PC-3 (cell line): ENCODE results near the gene RERE. TPM values are rescaled to one million over a fixed set of nuclear protein-coding genes. Genes with fewer than 3 reads are reported as not detected.

Source experiments
- ATAC-seq: fragments of 200-7000 bp; cut with Tn5 transposase; 2 replicates; pipeline ENCODE4 v1.9.1; 2020; ENCODE audit warnings: mild to moderate bottlenecking, moderate library complexity
- BruUV-seq: library from RNA; stranded (reverse); fragments of 400-500 nt; replicated peaks from 2 replicates; lab custom pipeline; 2021; lab: Mats Ljungman, UMichigan
- CTCF ChIA-PET: fragments of 300-600 bp; sonication (Branson Sonifier 250); formaldehyde crosslinking; loops from one replicate; lab custom pipeline; 2022; ENCODE audit warnings: antibody characterized with exemption; lab: Charles Lee
- POLR2A ChIA-PET: fragments of 300-600 bp; sonication (Branson Sonifier 250); formaldehyde crosslinking; loops from one replicate; lab custom pipeline; 2022; ENCODE audit warnings: antibody characterized with exemption; ENCODE audit not compliant: unreplicated experiment; lab: Charles Lee
- DNase-seq: peaks from one replicate; pipeline ENCODE4 v3.0.0-alpha.2; 2015
- H2AFZ ChIP-seq: fragments of 300-600 bp; sonication (generic); 2 replicates; pipeline ENCODE4 v1.6.0; 2016; ENCODE audit warnings: antibody characterized with exemption, low read length
- H3F3A ChIP-seq: fragments of 300-600 bp; sonication (generic); one replicate; pipeline ENCODE4 v1.6.0; 2017; ENCODE audit warnings: antibody characterized with exemption, low read length, control low read depth, mild to moderate bottlenecking; ENCODE audit not compliant: unreplicated experiment
- H3K27ac ChIP-seq: fragments of 300-600 bp; sonication (generic); 2 replicates; pipeline ENCODE4 v1.5.1; 2016; ENCODE audit warnings: mild to moderate bottlenecking, low read length
- H3K27me3 ChIP-seq: fragments of 300-600 bp; sonication (generic); 2 replicates; pipeline ENCODE4 v1.6.1; 2016; ENCODE audit warnings: low read length, mixed read lengths
- H3K36me3 ChIP-seq: fragments of 300-600 bp; sonication (generic); 2 replicates; pipeline ENCODE4 v1.6.1; 2016; ENCODE audit warnings: low read depth, mixed run types, low read length, mixed read lengths
- H3K4me1 ChIP-seq: fragments of 300-600 bp; sonication (generic); 2 replicates; pipeline ENCODE4 v1.5.1; 2016; ENCODE audit warnings: low read length; ENCODE audit not compliant: insufficient read depth
- H3K4me2 ChIP-seq: fragments of 300-600 bp; sonication (generic); 2 replicates; pipeline ENCODE4 v1.6.0; 2016; ENCODE audit warnings: low read length
- H3K4me3 ChIP-seq: fragments of 300-600 bp; sonication (generic); 2 replicates; pipeline ENCODE4 v1.5.1; 2016; ENCODE audit warnings: mild to moderate bottlenecking, low read length, mixed read lengths
- H3K79me2 ChIP-seq: fragments of 300-600 bp; sonication (generic); 2 replicates; pipeline ENCODE4 v1.6.1; 2017; ENCODE audit warnings: low read length, mixed read lengths
- H3K9ac ChIP-seq: fragments of 300-600 bp; sonication (generic); 2 replicates; pipeline ENCODE4 v1.6.0; 2016; ENCODE audit warnings: mild to moderate bottlenecking, low read length
- H3K9me2 ChIP-seq: fragments of 300-600 bp; sonication (generic); replicated peaks from 2 replicates; pipeline ENCODE4 v1.6.1; 2016; ENCODE audit warnings: mixed run types, low read length, mixed read lengths
- H3K9me3 ChIP-seq: fragments of 300-600 bp; sonication (generic); 2 replicates; pipeline ENCODE4 v1.6.1; 2016; ENCODE audit warnings: low read length, mixed read lengths
- H4K20me1 ChIP-seq: fragments of 300-600 bp; sonication (generic); 2 replicates; pipeline ENCODE4 v1.6.1; 2016; ENCODE audit warnings: low read length, mixed read lengths
- EZH2 ChIP-seq: fragments of 300-600 bp; sonication (generic); IDR thresholded peaks from one replicate; pipeline ENCODE4 v1.6.1; 2017; ENCODE audit warnings: antibody characterized with exemption, mild to moderate bottlenecking, low read length; ENCODE audit not compliant: unreplicated experiment
- EZH2phosphoT487 ChIP-seq: fragments of 300-600 bp; sonication (generic); IDR thresholded peaks from 2 replicates; pipeline ENCODE4 v1.6.1; 2018; ENCODE audit warnings: mild to moderate bottlenecking, antibody characterized with exemption, low read length, borderline replicate concordance
- intact Hi-C: fragments of 100-400 bp; cut with micrococcal nuclease; formaldehyde crosslinking; loops from 2 replicates; pipeline ENCODE4 v1.9.0; 2023
- total RNA-seq: library from RNA; depleted of rRNA; stranded (reverse); fragments of >200 nt; gene quantifications from 2 replicates; pipeline ENCODE4 v1.2.3, GENCODE V29; 2014
- TF ChIP-seq, protein P1 (sequence below): fragments of 300-600 bp; sonication (generic); conservative IDR thresholded peaks from 2 replicates; pipeline ENCODE4 v1.5.1; 2017; ENCODE audit warnings: antibody characterized with exemption, low read depth, mild to moderate bottlenecking, low read length

The RERE gene
- total RNA-seq, 1 experiment from 2014 or later, result 24.2 TPM

DNA sequence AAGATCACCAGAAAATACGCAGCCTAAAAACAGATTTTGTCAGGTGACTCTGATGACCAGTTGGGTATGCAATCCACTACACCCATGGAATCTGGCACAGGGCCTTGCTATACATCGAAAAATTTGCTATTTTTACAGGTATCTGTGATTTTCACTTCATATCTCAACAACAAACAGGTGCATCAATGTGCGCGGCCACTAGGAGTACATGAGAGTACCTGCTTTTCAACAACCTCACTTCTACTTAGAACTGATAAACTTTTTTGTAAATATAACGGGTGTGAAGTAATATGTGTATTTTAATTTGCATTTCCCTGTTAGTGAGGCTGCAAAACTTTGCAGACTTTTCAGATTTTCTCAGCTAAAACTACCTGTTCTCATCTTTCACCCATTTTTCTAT is 418.8 kb downstream of the RERE start:
- no peak overlapping the region for H3K4me3 ChIP-seq
- peaks cover 16% of the 10 kb centered on the region for H3K36me3 ChIP-seq
- no peaks in the 10 kb centered on the region for H3K9me3 ChIP-seq
- H3K9me2 ChIP-seq, result no peaks in the 10 kb centered on the region
- POLR2A ChIA-PET, result no interaction called here
- CTCF ChIA-PET, result no interaction called here
- no peak overlapping the region for H2AFZ ChIP-seq
- H3K27ac ChIP-seq, result peak overlapping the region; percentile 97
- no peak for ATAC-seq
- BruUV-seq, result no TSS peak
- H4K20me1 ChIP-seq, result no peaks in the 10 kb centered on the region
- no peaks in the 10 kb centered on the region for H3K27me3 ChIP-seq
- no peak for TF ChIP-seq EZH2phosphoT487
- TF ChIP-seq, protein P1, sequence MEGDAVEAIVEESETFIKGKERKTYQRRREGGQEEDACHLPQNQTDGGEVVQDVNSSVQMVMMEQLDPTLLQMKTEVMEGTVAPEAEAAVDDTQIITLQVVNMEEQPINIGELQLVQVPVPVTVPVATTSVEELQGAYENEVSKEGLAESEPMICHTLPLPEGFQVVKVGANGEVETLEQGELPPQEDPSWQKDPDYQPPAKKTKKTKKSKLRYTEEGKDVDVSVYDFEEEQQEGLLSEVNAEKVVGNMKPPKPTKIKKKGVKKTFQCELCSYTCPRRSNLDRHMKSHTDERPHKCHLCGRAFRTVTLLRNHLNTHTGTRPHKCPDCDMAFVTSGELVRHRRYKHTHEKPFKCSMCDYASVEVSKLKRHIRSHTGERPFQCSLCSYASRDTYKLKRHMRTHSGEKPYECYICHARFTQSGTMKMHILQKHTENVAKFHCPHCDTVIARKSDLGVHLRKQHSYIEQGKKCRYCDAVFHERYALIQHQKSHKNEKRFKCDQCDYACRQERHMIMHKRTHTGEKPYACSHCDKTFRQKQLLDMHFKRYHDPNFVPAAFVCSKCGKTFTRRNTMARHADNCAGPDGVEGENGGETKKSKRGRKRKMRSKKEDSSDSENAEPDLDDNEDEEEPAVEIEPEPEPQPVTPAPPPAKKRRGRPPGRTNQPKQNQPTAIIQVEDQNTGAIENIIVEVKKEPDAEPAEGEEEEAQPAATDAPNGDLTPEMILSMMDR, result peak; percentile 45; the same call in 1 of the 2 replicates
- H3K4me2 ChIP-seq, result no peak overlapping the region
- peaks cover 25% of the 10 kb centered on the region for H3K79me2 ChIP-seq
- intact Hi-C loops, result loop anchor here (5.0 kb wide), 1 partner anchor 264 kb away; no protein-coding TSS in a partner anchor
- peaks cover 12% of the 10 kb centered on the region for H3F3A ChIP-seq
- H3K9ac ChIP-seq, result no peak overlapping the region
- H3K4me1 ChIP-seq, result peaks cover 43% of the 10 kb centered on the region
- DNase-seq, result no peak

DNA sequence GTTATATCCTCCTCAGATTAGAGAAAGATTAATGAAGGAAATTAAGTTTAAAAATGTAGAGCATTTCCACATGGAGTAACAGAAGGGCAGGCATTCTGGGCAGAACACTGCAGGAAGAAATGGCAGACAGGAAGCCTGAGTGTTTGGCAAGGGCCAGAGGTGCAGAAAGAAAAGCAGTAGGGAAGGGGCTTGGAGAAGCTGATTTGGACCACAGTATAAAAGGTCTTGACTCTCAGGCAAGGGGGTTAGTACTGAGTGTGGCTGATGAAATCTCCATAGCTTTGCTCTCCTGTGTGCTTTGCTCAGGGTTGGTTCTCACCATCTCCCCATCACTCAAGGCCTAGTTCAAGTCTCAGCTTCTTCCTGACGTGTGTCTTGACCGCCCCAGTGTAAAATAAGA is 419.4 kb downstream of the RERE start:
- CTCF ChIA-PET, result no interaction called here
- Histone ChIP-seq H3F3A (peaks cover 12% of the 10 kb centered on the region), H3K4me2 (peak overlapping the region; percentile 59), H3K27me3 (no peaks in the 10 kb centered on the region), H3K9me3 (no peaks in the 10 kb centered on the region), H3K4me3 (0 out of 2 replicates have a peak overlapping the region, but pooled peaks have one; percentile 5), H3K27ac (peak overlapping the region; percentile 97), H3K9ac (peak overlapping the region; percentile 76), H3K79me2 (peaks cover 31% of the 10 kb centered on the region), H4K20me1 (no peaks in the 10 kb centered on the region), H3K4me1 (peaks cover 49% of the 10 kb centered on the region), H3K9me2 (no peaks in the 10 kb centered on the region), H2AFZ (no peak overlapping the region), H3K36me3 (peaks cover 21% of the 10 kb centered on the region)
- POLR2A ChIA-PET, result no interaction called here
- intact Hi-C loops, result loop anchor here (5.0 kb wide), 1 partner anchor 264 kb away; no protein-coding TSS in a partner anchor
- TF ChIP-seq EZH2 (no peak), EZH2phosphoT487 (no peak)
- TF ChIP-seq, protein P1, result no peak
- ATAC-seq (no peak), DNase-seq (no peak)
- BruUV-seq, result no TSS peak

DNA sequence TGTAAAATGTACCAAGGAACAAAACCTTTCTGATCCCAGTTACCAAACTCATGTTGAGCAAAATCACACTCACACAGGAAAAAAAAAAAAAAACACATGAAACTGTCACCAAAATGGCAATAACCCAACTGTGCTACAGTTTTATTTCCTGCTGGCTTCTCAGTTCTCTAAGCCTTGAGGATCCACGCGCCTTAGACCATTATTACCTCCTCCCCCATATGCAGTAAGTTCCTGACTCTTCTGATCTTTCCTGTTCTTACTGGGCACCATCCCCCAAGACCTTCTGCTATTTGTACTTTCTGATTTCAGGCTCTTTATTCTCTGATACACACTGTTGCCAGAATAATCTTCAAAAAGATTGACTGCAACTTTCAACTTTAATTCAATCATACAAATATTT is 419.9 kb downstream of the RERE start:
- TF ChIP-seq EZH2 (no peak), EZH2phosphoT487 (no peak)
- TF ChIP-seq, protein P1, result no peak
- H3K4me3 ChIP-seq, result 0 out of 2 replicates have a peak overlapping the region, but pooled peaks have one; percentile 5
- H2AFZ ChIP-seq, result no peak overlapping the region
- H3F3A ChIP-seq, result peaks cover 12% of the 10 kb centered on the region
- peak overlapping the region; percentile 59 for H3K4me2 ChIP-seq
- peak overlapping the region; percentile 97 for H3K27ac ChIP-seq
- H3K9ac ChIP-seq, result peak overlapping the region; percentile 76
- H3K27me3 ChIP-seq, result no peaks in the 10 kb centered on the region
- peaks cover 24% of the 10 kb centered on the region for H3K36me3 ChIP-seq
- no peaks in the 10 kb centered on the region for H3K9me2 ChIP-seq
- DNase-seq, result peak; percentile 51
- intact Hi-C loops, result loop anchor here (1.0 to 5.0 kb wide), 2 partner anchors 15 to 265 kb away; no protein-coding TSS in a partner anchor
- BruUV-seq, result TSS peak; percentile 78
- ChIA-PET POLR2A (no interaction called here), CTCF (interaction anchor here (0.7 to 1.4 kb wide), 2 partner anchors 11 to 158 kb away, joined by 4 to 6 read pairs; no protein-coding TSS in a partner anchor)
- 0 out of 2 replicates have a peak, but pooled peaks have one; percentile 5 for ATAC-seq
- peaks cover 53% of the 10 kb centered on the region for H3K4me1 ChIP-seq
- H3K79me2 ChIP-seq, result peaks cover 37% of the 10 kb centered on the region
- H4K20me1 ChIP-seq, result no peaks in the 10 kb centered on the region
- H3K9me3 ChIP-seq, result no peaks in the 10 kb centered on the region
